Cardiac fibroblast (primary cell): Measurements from ENCODE around the gene SLC2A4RG.

Experiments used
- DNase-seq, 2 donors: peaks; one replicate each; pipeline versions ENCODE4 v3.0.0 to v3.0.0-alpha.2; 2010; ENCODE audit warnings: low read depth in 2 of 2
- H3K4me3 ChIP-seq, 2 donors: replicated peaks in 1 of 2; 1 replicate in 1 of 2; 2 replicates in 1 of 2; pipeline ENCODE4 v1.5.1; 2011; ENCODE audit warnings: low read depth in 2 of 2, low read length in 2 of 2, mild to moderate bottlenecking in 2 of 2, moderate library complexity in 1 of 2
- CTCF ChIP-seq: IDR thresholded peaks from one replicate; pipeline ENCODE4 v1.5.1; 2011; ENCODE audit warnings: low read depth, mild to moderate bottlenecking, low read length, inconsistent platforms

The SLC2A4RG gene

GRCh38 chr20:63739130-63740069 lies at the start of gene SLC2A4RG:
SLC2A4RG (plus strand) TSS chr20:63739776; CDS start chr20:63739913, 137 bp downstream.
- TF ChIP-seq CTCF = no peak
- peak within 1 kb of the TSS; percentile 56 to 70 for H3K4me3 ChIP-seq
- DNase-seq = peak; percentile 63 to 82

DNA sequence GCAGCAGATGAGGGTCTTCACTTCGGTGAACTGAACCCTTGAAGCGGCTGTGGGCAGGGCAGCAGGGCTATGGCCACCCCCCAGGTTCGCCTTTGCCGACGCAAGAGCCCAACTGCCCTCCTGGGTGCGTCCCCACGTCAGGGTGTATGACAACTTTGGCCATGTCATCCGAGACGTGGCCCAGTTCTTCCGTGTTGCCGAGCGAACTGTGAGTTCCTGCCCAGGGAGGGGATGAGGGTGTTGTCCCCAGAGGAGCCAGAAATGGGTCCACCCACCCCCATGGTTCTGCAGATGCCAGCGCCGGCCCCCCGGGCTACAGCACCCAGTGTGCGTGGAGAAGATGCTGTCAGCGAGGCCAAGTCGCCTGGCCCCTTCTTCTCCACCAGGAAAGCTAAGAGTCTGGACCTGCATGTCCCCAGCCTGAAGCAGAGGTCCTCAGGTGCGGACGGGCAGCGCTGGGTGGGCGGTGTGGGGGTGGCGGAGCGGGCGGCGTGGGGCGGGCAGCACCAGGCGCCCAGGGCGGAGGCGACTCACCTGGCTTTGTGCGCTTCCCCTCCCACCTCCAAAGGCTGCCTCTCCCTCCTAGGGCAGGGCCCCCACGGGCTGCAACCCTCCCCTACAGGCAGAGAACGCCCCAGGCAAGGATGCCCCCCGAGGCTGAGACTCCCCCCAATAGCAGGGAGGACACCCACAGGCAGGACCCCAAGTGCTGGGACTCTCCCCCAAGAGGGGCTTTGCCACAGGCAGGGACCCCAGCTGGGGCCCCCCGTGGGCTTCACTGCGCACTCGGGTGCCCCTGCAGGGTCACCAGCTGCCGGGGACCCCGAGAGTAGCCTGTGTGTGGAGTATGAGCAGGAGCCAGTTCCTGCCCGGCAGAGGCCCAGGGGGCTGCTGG lies 49.3 kb upstream of the SLC2A4RG start:
- no peak overlapping the region for H3K4me3 ChIP-seq
- no peak for TF ChIP-seq CTCF
- no peak for DNase-seq

- no peak for TF ChIP-seq CTCF
- DNase-seq = no peak
- no peak overlapping the region for H3K4me3 ChIP-seq
These were observed 48.5 kb upstream of the SLC2A4RG start for GRCh38 chr20:63690898-63691710.

DNA sequence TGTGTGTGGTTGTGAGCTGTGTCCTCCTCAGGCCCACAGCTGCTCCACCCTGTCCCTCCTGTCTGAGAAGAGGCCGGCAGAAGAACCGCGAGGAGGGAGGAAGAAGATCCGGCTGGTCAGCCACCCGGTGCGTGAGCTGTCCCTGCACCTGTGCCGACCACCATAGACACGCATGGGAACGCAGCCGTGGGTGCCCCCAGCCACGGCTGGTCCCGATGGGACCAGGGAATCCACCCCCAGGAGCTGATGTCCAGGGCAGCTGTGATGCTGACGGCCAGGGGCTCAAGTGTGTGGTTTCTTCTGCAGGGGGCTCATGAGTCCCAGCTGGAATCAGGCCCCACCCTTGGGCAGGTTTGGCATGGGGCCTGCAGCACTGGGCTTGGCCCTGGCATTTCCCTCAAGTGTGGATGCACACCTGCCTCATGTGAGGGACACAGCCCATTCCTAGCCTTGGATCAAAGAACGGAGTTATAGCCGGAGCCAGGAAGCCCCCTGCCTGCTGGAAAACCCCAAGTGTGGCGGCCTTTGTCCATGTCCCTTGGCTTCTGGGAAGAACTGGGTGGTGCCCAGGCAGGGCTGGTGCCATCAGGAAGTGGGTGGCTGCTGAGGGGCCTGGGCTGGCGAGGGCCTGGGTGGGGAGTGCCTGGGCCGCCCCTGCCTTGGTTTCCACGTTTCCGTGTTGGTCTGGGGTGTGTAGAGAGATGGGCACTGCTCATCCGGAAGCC lies 47.7 kb upstream of the SLC2A4RG start:
- TF ChIP-seq CTCF = no peak
- DNase-seq = no peak
- H3K4me3 ChIP-seq = no peak overlapping the region

GRCh38 chr20:63692436-63693082 lies 47.0 kb upstream of the SLC2A4RG start:
- H3K4me3 ChIP-seq = no peak overlapping the region
- TF ChIP-seq CTCF = peak; percentile 32
- peak in 1 of 2 donors; percentile 34 for DNase-seq
